Ecto neural progenitor cell (in vitro differentiated cells): ENCODE results near the gene MPZL2.

Source experiments
- DNase-seq: peaks from one replicate; pipeline ENCODE4 v3.0.0-alpha.2; 2018; ENCODE audit warnings: low spot score

MPZL2 gene

GRCh38 chr11:118240999-118241763 lies 22.9 kb downstream of the MPZL2 start:
- no peak for DNase-seq

DNA sequence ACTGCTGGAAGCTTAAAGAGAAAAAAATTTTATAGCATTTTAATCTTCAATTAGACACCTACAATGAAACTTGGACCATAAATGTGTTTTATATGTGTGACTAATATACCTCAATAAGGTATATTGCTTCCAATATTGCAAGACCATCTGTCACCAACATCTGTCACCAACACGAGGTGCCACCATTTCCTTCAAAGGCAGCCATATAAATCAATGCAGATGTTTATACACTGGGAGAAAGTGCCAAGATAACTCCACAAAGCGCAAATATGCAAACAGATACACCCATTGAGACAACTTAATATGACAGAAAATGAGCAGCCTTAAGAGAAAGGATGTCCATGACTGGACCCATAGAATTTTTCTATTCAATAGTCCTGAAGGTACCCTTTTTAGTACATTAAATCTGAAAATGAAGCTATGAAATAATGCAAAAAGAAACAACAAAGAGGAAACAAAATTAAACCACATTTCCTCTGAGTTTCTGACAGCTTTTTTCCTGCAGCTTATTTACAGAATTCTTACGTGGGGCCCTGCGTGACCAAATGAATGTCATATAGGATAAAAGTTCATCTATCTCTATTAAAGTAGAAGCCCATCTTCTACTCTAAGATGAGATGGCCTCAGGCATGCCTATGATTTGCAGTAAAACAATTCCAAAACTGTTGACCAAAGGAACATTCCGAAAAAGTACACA lies 24.4 kb downstream of the MPZL2 start:
- DNase-seq, result no peak

- DNase-seq, result no peak
These were observed 25.2 kb downstream of the MPZL2 start for GRCh38 chr11:118238929-118239328.

DNA sequence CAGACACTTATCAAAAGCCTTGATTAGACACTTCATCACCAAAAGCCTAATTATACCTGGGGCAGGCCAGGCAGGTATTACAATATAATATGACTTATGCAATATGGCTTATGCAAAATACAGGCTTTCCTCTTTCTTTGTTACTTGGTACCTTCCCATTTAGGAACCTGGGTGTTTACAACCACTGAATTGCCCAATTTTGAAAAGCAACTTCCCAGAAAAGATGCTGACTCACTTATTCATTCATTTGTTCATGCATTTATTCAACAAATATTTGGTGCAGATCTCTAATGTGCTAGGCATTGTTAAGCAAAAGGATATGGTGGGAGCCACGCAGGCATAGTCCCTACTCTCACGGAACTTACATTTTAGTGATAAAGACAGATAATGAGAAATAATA lies 25.7 kb downstream of the MPZL2 start:
- DNase-seq, result no peak

DNA sequence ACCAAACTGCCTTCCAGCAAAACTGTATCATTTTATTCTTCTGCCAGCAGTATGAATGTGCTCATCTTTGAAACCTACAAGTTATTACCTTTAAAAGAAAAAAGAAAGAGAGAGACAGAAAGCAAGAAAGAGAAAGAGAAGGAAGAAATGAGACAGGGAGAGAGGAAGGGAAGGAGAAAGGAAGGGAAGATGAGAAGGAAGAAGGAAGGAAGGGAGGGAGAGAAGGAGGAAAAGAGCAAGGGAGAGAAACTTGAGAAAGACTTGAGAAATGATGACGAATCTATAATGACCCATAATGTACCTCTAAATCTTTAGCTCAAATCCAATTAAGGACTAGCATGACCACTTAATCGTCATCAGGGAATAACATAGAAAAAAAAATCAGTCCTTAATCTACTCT lies 27.9 kb downstream of the MPZL2 start:
- DNase-seq, result no peak

- DNase-seq, result no peak
These were observed 29.3 kb downstream of the MPZL2 start for GRCh38 chr11:118234833-118235232.

GRCh38 chr11:118233850-118234249 lies 30.2 kb downstream of the MPZL2 start:
- no peak for DNase-seq

GRCh38 chr11:118233377-118233776 lies 30.7 kb downstream of the MPZL2 start:
- DNase-seq, result no peak

DNA sequence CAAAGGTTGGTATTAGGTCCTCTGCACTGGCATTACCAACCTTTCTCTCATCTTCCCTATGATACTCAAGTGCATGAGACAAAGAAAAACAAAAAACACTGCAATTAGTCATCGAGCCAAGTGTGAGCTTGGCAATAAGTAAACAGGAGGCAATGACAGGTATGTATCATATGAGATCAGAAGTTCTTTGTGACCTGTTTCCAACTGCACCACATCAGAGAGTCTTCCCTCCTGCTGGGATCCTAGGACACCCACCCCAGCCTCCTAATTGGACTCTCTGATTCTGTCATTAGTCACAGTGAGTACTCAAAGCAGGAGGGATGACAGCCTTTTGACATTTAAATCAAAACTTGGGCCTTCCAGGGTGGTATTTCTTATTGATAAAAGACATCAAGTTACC lies 31.4 kb downstream of the MPZL2 start:
- DNase-seq, result no peak

DNA sequence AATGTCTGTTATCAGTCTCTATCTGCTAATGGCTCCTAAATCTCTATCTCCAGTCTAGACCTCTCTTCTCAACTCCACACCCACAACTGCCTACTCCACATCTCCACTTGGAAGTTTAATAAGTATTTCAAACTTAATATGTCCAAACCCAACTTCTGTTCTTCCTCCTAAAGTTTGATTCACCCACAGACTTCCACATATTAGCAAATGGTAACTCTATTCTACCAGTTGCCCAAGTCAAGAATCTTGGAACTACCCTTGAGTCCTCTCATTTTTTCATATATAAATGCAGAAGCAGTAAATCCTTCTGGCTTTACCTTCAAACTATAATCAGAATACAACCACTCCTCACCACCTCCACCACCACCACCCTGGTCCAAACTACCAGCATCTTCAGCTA lies 32.6 kb downstream of the MPZL2 start:
- no peak for DNase-seq

DNA sequence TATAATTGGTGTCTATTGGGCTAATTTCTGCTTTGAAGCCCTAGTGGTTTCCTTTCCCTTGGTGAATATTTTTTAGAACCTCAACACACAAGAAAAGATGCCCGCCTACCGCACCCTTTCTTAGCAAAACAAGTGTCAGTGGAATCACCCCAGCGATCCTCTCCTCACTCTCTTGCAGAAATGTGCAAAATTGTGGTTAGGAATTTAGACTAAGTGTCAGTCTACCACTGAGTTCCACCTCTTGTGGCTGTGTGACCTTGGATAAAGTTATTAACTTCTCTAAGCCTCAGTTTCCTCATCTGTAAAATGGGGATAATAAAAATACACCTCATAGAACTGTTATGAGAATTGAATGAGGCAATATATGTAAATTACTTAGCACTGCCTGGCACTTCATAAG lies 34.0 kb downstream of the MPZL2 start:
- no peak for DNase-seq

DNA sequence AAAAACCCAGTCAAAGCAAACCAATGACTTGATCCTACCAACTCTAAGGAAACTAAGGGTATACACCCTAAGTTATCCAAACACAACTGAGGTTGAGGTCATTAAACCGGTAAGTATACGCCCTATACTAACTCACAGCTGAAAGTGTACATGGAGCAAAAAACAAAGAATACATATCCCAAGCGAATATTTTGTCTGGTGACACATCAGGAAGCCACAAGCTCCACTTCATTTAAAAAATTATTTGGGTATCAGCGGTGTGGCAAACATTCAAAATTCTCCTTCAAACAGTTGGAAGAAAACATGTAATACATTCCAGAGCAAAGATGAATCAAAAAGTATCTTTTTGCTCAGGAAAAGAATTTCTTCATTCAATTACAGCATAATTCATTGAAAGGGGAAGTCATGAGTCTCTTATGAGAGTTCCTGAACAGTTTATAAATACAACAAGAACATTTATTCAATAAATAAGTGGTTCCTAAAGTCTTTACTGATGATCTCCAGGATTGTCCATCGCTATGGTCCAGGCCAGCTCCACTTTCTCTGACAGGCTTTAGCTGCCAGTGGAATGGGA lies 34.7 kb downstream of the MPZL2 start:
- DNase-seq, result no peak

GRCh38 chr11:118227865-118228785 lies 36.0 kb downstream of the MPZL2 start:
- no peak for DNase-seq

GRCh38 chr11:118226781-118227180 lies 37.3 kb downstream of the MPZL2 start:
- no peak for DNase-seq

DNA sequence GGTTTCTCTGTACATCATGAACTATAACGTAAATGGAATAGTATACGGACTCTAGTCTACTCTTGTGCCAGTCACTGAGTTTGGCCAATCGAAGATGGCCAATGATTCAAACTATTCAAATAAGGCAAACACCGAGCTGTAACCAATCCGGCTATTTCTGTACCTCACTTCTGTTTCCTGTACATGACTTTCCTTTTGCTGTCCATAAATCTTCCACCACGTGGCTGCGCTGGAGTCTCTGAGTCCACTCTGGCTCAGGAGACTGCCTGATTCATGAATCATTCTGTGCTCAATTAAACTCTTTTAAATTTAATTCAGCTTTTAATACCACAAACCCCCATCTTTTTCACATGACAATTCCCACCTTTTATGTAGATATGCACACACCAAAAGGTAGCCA lies 37.8 kb downstream of the MPZL2 start:
- DNase-seq, result no peak

GRCh38 chr11:118224511-118225188 lies 39.4 kb downstream of the MPZL2 start, which contains the start of gene JAML:
JAML (minus strand) TSS chr11:118225011; CDS start chr11:118214866, 10,145 bp downstream.
- no peak for DNase-seq

GRCh38 chr11:118223992-118224391 lies 40.1 kb downstream of the MPZL2 start:
- DNase-seq, result no peak

DNA sequence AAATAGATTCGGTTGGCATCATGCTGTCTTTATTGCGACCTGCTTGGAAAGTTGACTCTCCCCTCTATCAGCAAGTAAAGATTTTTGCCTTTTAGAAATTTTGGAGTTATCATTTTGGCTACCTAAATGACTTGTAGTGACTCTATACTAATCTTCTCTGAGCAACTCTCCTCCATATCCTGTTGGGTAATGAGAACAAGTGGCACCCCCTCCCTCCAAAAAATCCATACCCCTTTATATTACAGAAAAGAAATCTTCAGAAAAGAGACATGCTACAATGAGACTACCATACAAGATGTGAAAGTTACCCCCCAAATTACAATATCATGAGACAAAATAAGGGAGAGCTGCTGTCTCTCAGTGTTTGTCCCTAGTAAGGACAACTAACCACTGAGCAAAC lies 40.5 kb downstream of the MPZL2 start:
- DNase-seq, result no peak

DNA sequence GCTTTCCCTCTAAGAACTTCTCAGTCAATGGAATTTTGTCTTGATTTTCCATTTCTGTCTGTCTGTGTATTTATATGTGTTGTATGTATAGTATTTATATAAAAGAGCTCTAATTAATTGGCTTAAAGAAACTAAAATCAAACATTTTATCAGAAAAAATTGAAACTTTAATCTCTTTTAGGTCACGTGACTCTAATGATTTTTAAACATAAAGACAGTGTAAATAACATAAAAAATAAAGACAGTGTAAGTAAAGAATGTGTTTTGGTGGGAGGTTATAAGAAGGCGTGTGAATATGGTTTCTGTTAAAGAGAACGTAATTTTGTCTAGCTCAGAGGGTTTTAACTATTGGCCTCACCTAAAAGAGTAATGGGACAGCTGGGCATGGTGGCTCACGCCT lies 41.7 kb downstream of the MPZL2 start:
- DNase-seq, result no peak

- no peak for DNase-seq
These were observed 42.7 kb downstream of the MPZL2 start for GRCh38 chr11:118221419-118221818.

DNA sequence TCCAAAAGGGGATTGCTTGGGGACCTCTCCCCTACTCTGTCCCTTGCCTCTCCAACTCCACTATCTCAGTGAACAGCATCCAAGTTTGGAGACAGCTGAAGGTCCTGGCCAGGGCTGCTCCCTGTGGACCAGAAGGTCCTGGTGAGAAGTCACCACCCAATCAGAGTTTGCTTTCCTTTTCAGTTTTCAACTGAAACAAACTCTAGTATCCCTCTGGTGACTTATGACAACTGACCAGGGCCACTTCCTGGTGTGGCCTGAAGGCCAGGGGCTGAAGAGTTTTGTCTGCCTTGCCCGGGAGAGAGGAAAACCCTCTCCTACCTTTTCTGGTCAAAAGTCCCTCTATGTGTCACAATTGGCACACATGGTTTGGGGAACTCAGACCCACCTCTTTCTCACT lies 44.4 kb downstream of the MPZL2 start:
- no peak for DNase-seq

DNA sequence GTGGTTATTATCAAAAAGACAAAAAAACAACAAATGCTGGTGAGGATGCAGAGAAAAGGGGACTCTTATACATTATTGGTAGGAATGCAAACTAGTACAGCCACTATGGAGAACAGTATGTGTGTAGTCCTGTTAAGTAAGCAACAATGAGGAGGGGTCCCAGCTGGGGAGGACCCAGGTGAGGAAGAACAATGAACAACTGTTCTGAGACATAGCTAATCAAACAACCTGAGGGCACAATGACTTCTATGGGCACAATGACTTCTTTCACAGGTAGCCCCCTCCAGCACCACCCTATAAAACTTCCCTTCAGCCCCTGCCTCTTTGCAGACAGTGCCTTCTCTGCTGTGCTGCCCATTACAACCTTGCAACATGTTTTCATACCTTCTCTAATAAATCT lies 44.9 kb downstream of the MPZL2 start:
- DNase-seq, result no peak
